Stimulated activated CD4-positive, alpha-beta T cell treated with anti-CD3 and anti-CD28 coated beads, TNF-alpha, amount 100 ng/mL, for 1 hour (primary cell): ENCODE results near the gene DNAJC18.
A peak's percentile ranks its signal among the peaks of the same experiment; 100 is the strongest.
"Not testable (repeated sequence)": the region's sequence is repeated elsewhere in the genome, so short reads cannot be mapped to it uniquely, and the experiment has no call there.

Source experiments
- DNase-seq, 3 donors: peaks; one replicate each; pipeline ENCODE4 v3.0.0-alpha.2; 2020; ENCODE audit warnings: low read depth in 3 of 3, low spot score in 1 of 3

DNAJC18 gene

GRCh38 chr5:139389701-139390638 lies 49.4 kb downstream of the DNAJC18 start, which contains the start of gene MZB1:
Gene MZB1, minus strand, starts transcription at chr5:139389913. Its CDS starts 57 bp downstream, at chr5:139389856.
- peak in 1 of 3 donors; percentile 13 for DNase-seq

DNA sequence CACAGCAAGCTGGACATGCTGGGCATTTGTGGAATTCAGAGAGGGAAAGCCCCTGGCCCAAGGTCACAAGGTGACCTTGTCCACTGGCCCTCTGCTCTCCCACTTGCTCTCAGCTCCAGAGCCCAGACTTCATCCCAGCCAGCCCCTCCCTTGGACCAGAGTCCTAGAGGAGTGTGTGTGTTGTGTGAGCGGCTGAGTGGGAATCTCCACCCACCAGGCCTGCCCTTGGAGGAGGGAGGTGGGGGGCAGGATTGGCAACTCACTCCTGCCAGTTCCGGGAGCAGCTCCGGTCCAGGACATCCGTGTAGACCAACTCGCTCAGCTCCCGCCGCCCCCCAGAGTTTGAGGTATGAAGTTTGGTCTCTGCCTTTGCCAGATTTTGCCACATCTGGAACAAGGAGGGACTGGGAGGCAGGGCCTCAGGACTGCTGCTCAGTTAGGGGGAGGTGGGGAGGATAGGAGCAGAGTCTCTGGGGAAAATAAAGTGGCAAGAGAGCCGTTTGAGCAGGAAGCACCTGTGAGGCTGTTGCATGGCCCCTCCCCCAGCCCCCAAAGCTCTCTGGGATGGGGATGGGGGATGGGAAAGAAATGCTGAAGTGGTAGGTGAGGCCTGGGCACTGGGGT lies 51.0 kb downstream of the DNAJC18 start:
- DNase-seq = no peak

DNA sequence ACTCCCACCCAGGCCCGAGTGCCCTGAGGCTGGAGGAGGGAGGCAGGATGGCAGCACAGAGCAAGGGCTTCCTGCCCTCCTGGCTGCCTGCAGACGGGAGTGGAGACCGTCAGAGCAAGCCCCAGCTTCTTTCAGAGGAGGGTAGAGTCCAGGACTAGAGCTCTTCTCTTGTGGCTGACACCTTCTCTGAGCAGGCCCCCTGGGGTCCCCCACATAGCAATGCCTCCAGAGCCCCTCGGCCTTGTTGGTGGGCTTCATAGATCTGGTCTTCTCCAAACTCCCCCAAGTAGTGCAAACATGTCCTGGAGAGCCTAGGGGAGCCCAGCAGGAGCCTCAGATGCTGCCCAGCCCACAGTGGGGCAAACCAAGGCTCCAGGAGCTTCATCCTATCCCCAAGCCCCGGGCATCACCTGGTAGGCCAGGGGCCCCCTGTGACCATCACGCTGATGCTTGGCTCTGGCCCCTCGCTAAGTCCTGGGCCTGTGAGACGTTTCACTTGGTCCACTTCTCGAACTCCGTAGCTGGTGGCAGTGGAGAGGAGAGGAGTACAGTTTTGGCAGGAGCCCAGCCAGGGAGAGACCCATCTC lies 51.6 kb downstream of the DNAJC18 start:
- no peak for DNase-seq

DNA sequence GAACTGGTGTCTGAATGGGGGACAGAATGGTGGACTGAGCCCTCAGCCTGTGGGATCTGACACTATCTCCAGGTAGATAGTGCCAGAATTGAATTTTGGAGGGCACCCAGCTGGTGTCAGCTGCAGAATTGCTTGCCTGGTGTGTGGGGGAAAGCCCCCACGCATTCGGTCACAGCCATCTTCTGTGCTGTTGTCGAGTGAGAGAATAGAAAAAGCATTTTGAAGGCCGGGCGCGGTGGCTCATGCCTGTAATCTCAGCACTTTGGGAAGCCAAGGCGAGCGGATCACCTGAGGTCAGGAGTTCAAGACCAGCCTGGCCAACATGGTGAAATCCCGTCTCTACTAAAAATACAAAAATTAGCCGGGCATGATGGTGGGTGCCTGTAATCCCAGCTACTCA lies 52.4 kb downstream of the DNAJC18 start:
- DNase-seq = not testable (repeated sequence)

DNA sequence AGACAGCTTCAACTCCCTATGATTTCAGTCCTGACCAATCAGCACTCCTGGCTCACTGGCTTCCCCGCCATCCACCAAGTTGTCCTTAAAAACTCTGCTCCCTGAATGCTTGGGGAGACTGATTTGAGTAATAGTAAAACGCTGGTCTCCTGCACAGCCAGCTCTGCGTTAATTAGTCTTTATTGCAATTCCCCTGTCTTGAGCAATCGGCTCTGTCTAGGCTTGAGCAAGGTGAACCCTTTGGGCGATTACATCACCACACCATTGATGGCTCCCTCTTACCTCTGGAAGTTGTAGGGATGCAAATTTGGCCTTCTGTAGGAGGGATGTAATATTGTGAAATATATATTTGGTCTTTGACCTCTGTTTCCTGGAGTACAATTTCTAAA lies 53.3 kb downstream of the DNAJC18 start:
- no peak for DNase-seq

DNA sequence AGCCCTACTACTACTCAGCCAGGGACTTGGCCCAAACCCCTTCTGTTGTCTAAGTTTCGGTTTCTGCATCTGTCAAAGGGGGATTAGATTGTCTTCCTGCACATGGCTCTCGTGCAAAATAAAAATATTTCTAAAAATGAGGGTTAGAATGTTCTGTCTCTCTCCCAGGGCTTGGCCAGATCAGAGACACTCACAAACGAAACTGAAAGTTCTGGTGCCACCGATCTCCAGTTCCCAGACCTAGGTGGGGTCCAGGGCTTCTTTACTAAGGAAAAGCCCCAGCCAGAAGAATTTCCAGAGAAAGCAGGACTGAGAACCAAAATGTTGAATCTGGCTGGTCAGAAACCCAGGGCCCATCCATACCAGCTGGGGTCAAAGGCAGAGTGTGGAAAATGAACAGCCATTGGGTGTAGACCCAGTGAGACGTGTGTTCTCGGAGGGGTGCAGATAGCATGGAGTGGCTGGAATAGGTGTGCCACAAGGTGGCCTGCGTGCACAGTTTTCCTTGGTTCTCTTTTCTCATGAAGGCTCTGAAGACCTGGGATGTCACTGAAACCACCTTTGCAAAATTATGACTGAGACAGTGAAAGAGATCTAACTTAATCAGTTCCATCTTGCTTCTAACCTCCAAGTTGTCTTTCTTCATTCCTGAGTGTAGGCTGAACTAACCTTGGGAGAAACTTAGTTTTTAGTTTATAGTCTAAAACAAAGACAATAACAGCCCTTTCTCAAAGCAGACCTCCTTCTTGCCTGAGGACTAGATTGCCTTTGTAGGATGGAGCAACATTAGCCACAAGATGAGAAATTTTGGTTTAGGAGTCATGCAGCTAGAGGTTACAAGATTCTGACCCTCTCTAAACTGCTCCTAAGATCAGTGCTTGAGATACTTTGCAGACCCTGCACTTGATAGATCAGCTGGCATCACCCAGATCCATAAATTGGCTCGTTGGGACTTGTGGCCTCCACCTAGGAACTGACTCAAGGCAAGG lies 54.0 kb downstream of the DNAJC18 start:
- no peak for DNase-seq

GRCh38 chr5:139384591-139385051 lies 54.7 kb downstream of the DNAJC18 start:
- no peak for DNase-seq

- no peak for DNase-seq
These were observed 55.2 kb downstream of the DNAJC18 start for GRCh38 chr5:139383993-139384590.

DNA sequence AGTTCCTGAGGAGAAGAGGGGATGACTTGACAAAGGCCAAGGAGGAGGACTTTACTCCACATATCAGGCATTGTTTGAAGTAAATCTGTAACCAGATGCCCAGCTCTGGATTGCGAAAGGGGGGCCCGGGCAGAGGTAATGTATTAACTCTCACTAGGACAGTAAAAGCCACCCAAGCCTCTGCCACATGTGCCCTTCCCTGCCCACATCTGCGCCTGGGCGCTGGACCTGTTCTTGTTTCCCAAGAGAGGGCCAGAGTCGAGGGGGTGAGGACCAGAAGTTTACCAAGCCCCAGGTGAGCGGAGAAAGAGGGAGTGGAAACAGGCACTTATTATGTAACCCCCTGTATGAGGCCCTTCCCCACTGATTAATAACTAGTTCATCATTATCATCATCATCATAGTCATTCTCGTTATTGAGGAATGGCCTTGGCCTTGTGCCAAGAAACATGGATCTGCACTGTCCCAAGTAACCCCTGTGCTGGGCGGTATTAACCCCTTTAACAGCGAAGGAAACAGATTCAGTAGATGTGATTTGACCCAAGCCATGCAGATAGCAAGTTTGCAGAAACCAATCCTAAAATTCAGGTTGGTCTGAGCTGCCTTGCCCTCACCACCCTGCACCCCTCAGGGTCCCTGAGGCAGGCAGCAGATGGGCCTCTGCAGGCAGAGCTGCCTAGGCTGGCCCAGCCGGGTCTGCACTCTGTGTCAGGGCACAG lies 55.9 kb downstream of the DNAJC18 start, which contains the start of gene SLC23A1:
Gene SLC23A1 (minus strand): TSS at position 23 of the 718 bp plus-strand sequence. CDS start 44 bp downstream, outside the sequence.
- no peak for DNase-seq

- no peak for DNase-seq
These were observed 56.5 kb downstream of the DNAJC18 start for GRCh38 chr5:139382807-139383206.

GRCh38 chr5:139381837-139382761 lies 57.2 kb downstream of the DNAJC18 start:
- DNase-seq = no peak

- DNase-seq = no peak
These were observed 59.5 kb downstream of the DNAJC18 start for GRCh38 chr5:139379626-139380449.

GRCh38 chr5:139378941-139379361 lies 60.4 kb downstream of the DNAJC18 start:
- no peak for DNase-seq

DNA sequence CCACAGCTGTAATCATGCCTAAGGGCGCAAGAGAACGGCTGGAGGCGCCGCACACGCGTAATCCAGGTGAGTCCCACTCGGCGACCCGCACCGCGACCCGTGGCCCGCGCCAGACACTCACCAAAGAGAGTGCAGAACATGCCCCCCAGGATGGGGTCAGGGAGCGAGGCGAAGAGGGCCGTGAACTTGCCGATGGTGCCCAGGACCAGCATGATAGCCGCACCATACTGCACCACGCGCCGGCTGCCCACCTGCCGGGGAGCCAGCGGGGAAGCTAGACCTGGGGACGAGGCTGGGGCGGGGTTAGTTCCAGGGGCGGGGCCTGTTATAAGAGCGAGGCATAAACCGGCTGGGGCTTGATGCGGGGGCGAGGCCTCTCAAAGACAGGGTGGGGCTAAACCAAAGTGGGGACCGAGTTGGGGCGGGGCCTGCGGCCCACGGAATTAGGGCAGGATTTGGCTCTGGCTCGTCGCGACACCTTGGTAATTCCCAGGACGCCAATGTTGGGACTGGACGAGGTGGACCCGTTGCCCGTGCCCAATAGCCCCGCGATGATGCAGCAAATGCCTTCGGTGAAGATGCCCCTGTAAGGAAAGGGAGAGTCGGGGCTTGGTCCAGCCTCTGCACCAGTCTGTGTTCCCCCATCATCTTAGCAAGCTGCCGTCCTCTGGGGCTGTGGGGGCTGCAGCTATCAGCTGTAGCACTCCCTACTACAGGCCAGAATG lies 61.1 kb downstream of the DNAJC18 start:
- DNase-seq = no peak

DNA sequence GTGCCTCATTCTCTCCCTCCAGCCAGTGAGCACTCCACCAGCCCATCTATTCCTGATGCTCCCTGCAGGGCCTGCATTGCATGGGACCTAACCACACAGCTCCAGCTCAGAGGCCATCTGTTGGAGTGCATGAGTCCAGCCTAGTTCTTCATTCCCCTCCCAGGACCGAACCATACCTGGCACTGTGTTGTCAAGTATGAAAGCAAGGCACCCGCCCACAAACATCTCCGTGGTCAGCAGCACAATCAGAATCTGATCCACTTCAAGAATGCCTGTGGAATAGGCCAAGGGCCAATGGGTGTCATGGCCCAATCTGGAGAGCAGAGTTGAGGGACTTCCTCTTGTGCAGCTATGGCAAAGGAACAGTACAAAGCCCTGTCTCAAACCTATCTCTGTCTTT lies 62.1 kb downstream of the DNAJC18 start:
- DNase-seq = no peak

- no peak for DNase-seq
These were observed 63.0 kb downstream of the DNAJC18 start for GRCh38 chr5:139376364-139376763.

DNA sequence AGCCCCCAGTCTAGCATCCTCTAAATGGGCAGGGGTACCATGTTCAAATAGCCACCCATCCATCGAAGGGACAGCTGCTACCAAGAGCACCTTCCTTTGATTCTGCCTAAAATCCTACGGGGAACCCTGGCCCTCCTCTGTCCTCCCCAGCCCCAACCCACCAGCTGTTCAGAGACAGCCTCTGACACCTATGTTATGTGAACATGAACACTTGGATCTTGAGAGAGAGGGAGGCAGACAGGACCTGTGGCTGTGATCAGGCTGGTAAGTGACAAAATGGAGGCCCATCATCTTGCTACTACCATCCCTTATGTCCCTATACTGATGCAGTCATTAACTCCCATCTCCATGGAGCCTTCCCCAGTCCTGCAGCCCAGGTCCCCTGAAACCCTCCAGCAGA lies 64.4 kb downstream of the DNAJC18 start:
- no peak for DNase-seq
